ENCODE results near the gene SCFD1.
"Not testable (repeated sequence)": the region's sequence is repeated elsewhere in the genome, so short reads cannot be mapped to it uniquely, and the experiment has no call there.

Gene SCFD1

DNA sequence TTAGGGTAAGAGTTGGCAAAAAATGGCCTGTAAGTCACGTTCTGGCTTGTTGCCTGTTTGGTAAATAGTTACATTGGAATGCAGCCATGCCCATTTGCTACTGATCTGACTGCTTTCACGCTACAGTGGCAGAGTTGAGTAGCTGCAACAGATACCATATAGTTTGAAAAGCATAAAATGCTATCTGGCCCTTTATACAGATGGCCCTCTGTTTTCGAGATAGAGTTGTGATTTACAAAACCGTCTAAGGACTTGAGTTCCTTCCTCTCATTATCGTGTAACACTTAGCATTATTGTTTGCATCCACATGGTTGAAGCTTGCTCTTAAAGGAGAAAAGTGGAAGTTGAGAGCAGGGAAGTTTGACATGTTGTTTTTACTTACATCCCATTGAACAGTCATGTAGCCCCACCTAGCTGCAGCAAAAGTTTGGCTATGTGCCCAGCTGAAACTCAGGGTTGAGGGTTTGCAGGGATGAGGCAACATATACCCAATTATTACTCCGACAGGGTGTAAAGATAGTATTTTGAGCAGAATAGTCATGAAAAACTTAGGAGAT lies 11.3 kb upstream of the SCFD1 start:
- peak; percentile 9 for DNase-seq

DNA sequence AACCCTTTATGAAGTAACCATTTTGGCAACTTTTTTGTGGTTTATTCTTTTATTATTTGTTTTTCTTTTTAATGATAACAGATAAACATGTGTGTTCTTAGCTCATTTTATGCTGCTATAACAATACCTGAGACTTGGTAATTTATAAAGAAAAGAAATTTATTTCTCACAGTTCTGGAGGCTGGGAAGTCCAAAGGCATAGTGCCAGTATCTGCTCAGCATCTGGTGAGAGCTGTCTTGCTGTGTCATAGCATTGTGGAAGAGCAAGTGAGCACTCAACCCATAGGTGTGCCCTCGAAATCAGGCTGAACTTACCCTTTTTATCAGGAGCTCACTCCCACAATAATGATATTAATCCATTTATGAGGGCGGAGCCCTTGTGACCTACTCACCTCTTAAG lies 8.0 kb upstream of the SCFD1 start:
- DNase-seq = no peak

DNA sequence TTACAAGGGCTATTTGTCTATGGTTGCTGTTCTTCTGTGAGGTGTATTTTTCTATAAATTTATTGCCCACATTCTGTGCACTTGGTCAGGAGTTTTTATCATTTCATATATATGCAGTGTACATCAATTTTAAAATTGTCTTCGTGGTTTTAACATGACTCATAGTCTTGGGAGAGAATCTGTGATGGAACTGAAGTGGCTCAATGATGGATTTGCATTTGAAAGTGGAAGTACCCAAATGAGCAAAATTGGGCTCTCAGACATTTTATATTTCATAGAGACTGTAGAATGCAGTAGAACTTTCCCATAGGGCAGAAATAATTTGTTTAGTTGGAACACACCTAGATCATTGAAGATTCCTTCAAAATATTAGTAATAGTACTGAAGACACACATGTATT lies 1.9 kb upstream of the SCFD1 start:
- no peak for DNase-seq

DNA sequence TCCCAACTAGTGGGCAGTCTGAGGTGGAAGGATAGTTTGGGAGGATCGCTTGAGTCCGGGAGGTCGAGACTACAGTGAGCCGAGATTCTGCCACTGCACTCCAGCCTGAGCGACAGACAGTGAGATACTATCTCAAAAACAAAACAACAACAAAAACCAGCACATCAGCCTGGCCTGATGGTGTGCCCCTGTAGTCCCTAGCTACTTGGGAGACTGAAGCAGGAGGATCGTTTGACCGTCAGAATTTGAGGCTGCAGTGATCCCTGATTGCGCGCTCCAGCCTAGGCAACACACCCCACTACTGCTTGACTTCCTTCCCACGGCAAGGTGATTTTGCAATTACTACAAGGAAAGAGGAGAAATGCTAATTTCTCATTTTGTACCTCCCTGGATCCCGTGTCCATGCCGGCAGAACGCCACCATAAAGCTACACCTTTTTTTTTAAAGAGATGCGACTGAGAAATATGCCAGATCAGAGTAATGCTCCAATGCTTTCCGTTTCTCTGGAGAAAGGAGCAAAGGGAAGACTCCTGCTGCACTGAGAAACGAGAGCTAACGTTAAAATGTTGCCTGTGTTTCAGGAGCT lies 672 bp upstream of the SCFD1 start:
- no peak for DNase-seq

DNA sequence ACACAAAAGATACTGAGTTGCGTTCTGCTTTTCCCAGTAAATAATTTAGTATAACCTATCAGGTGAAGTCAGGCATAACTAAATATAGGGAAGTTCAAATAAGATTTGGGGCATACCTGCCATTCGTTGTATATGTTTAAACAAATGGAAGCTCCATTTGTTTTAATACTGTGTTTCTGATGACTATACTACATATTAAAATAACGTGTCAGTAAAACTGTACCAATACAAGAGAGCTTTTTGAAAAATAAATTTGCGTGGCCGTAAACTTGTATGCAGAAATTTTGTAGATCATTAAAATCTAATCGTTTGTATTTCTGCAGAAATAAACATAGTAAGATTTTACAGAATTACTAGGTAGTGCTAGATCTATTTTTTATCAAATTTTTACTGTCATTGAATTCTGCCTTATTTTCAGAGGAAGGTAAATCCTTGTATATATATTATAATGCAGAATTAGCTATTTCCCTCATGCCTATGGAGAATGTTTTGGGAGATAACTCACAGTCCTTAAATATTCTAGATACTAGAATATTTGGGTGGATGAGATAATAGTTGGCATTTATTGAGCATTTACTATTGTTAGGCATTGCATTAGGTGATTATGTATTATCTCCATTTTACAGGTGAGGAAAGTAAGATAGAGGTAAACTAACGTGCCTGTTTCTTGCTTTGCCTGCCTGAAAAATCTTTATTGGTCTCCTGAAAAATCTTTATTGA lies 1.5 kb downstream of the SCFD1 start:
- no peak for DNase-seq

DNA sequence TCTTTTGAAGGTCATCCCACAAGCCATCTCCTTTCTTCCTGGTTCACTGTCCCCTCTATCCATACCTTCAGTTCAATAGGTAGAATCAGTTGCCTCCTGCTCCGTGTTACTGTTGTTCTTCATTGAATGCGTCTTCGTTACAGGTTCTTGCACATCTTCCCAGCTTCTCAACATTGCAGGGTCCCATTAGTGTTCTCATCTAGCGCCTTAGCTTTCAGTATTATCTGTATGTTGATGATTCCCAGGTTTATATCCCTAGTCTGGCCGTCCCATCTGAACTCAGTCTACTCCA lies 2.0 kb downstream of the SCFD1 start:
- DNase-seq = no peak

DNA sequence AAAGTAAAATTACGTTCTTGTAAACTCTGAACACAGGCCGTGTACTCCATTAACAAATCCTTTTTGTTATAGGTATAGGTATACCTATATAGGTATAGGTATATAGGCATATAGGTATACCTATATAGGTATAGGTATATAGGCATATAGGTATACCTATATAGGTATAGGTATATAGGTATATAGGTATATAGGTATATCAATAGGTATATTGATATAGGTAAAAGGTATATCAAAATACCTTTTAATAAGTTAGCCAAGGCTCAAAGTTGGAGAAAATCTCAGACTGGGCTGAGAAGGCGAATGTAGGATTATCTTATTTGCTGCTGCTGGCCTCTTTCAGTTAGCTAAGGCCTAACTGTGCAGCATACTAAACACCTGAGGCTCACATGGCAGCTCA lies 3.4 kb downstream of the SCFD1 start:
- no peak for DNase-seq

DNA sequence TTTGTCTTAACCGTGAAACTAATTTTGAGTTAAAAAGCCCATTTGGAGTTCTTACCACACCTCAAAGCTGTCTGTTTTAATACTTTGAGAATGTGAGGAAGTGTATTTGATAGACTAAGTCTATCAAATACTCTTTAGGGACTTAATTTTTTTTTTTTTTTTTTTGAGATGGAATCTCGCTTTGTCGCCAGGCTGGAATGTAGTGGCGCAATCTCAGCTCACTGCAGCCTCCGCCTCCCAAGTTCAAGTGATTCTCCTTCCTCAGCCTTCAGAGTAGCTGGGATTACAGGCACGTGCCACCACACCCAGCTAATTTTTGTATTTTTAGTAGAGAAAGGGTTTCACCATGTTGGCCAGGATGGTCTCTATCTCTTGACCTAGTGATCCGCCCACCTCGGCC lies 7.3 kb downstream of the SCFD1 start:
- not testable (repeated sequence) for DNase-seq

DNA sequence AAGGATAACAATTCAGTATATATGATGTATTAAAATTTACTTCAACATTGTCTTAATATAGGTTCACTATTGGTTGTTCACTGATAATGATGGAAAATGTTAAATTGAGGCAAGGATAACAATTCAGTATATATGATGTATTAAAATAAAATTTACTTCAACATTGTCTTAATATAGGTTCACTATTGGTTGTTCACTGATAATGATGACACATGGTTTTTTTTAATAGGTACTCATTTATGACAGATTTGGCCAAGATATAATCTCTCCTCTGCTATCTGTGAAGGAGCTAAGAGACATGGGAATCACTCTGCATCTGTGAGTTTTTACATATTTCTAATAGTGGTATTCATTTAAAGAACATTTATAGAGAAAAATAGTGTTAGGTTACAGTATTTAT lies 8.1 kb downstream of the SCFD1 start:
- no peak for DNase-seq

DNA sequence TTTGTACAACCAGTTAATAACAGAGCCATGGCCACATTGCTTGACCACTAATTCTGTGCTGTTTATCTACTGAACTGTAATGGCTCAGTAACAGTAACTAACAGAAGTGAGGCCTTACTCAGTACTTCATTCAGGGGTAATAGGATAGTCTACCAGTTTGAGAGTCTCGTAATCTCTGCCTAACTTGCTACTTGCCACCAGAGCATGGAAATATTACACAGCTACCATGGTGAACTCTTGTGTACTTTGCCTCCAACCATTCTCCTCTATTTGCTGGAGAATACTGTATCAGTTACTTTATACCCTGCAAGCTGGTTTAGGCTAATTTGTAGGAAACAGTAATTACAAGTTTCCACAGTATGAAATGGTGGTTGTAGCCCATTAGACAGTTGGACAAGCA lies 10.6 kb downstream of the SCFD1 start:
- no peak for DNase-seq

DNA sequence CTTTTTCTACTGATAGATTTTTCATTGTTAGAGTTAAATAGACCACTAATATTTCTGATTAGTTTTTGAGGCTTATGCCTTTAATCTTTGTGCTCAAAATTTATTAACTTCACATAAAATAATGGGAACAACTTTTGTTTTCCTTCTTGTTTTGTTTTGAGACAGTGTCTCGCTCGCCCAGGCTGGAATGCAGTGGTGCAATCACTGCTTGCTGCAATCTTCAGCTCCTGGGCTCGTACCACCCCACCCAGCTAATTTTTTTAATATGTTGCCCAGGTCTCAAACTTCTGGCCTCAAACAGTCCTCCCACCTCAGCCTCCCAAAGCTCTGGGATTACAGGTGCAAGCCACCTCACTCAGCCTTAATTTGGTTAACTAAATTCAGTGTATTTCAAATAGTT lies 16.8 kb downstream of the SCFD1 start:
- no peak for DNase-seq

DNA sequence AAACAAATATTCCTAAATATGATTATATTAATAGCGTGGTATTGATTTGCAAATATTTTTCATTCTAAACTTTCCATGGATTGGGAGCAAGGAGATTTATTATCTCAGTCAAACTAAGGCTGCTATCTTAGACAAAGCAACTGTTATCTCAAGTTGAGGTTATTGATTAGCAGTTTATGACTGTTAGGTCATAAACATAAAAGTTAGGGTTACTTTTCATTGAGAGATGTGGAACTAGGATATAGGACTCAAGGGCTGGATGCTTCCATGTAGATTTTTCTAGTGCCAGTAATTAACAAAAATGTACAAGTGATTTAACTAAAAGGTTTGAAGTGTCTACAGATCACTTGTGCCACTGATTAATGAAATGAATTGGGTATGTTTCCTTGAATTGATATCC lies 19.1 kb downstream of the SCFD1 start:
- DNase-seq = no peak

DNA sequence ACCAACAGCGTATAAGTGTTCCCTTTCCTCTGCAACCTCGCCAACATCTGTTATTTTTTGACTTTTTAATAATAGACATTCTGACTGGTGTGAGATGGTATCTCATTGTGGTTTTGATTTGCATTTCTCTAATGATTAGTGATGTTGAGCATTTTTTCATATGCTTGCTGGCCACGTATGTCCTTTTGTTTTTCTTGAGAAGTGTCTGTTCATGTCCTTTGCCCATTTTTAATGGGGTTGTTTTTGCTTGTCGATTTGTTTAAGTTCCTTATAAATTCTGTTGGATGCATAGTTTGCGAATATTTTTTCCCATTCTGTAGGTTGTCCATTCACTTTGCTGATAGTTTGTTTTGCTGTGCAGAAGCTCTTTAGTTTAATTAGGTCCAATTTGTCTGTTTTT lies 22.3 kb downstream of the SCFD1 start:
- DNase-seq = not testable (repeated sequence)

DNA sequence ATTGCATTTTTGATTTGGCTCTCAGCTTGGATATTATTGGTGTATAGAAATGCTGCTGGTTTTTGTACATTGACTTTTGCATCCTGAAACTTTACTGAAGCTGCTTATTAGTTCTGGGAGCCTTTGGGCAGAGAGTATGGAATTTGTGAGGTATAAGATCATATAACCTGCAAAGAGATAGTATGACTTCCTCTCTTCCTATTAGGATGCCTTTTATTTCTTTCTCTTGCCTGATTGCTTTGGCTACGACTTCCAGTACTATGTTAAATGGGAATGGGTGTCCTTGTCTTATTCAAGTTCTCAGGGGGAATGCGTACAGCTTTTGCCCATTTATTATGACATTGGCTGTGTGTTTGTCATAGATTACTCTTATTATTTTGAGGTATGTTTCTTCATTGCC lies 23.5 kb downstream of the SCFD1 start:
- no peak for DNase-seq

DNA sequence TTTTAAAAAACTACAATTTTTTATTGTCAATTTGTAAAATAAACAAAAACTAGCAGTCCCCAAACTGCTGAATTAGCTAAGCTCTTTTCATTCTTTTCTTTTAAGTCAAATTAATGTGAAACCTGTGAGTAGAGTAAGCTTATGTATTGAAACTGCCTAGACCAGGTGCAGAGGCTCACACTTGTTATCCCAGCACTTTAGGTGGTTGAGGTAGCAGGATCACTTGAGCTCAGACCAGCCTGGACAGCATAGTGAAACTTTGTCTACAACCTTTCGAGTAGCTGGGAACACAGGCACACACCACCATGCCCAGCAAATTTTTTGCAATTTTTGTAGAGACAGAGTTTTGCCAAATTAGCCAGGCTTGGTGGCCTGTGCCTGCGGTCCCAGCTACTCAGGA lies 26.4 kb downstream of the SCFD1 start:
- DNase-seq = no peak

DNA sequence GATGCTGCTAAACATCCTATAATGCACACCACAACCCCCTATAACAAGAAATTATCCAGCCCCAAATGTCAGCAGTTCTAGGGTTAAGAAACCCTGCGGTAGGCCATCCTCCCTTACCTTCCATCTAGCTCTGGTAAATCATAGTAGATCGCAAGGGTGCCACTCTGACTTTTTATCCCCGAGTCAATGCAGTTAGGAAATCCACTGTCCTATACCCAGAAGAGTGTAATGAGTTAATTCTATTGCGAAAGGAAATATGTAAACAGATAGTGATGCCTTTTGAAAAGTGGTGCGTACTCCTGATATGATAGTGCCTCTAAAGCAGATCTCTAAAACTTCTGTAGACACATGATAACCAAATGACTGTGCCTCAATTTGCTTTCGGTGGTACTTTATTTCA lies 29.8 kb downstream of the SCFD1 start:
- no peak for DNase-seq

DNA sequence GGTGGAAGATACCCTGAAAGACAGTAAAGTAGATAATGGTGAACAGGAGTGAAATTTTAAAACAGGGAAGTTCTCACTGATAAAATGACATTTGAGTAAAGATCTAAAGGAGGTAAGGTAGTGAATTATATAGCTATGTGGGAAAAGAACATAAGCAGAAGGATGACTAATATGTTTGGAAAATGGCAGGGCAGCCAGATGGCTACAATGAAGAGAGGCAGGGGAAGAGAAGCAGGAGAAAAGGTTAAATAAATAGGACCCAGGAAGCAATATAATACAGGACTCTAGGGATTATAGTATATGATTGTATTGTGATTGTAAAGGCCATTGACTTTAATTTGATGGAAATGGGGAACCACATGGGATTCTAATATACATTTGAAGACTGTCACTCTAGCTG lies 33.0 kb downstream of the SCFD1 start:
- no peak for DNase-seq

DNA sequence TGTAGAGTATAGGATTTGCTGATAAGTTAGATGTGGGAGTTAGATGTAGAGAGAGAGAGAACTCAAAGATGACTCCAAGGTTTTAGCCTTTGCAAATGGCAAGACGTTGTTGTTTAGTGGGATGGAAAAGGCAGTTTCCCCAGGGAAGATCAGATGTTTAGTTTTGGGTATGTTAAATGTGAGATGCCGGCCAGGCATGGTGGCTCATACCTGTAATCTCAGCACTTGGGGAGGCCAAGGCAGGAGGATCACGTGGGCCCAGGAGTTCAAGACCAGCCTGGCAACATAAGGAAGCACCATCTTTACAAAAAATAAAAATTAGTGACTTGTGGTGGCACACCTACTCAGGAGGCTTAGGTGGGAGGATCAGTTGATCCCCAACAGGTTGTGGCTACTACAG lies 33.5 kb downstream of the SCFD1 start:
- no peak for DNase-seq

DNA sequence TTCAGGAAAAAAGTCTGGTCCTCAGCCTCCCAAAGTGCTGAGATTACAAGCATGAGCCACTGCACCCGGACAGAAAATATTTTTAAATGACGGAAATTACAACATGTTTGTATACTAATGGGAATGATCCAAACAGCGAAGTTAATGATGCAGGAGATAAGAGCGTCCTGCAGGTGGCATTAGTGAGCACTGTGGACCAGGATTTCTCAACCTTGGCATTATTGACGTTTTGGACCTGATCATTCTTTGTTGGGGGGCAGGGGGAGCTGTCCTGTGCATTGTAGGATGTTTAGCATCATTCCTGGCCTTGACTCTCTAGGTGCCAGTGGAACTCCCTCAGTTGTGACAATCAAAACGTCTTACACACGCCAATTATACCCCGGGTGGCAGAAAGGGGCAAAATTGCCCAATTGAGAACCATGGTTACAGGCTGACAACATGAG lies 34.1 kb downstream of the SCFD1 start:
- no peak for DNase-seq

DNA sequence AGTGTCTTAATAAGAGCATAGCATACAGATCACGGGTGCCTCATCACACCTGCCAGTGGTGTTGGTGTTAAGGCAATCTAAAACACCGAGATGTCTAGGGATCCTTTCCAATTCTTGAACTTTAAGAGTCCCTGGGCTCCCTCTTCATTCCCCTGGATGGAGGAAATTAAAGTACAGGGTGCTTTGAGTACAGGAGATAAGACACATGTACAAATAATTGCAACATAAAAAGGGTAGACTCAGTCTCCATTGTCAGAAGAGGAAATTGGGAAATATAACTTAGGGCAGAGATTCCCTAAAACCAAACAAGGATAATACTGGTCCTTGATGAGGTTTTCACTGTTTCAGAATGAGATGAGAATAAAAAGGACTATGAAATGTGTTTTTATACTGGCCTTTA lies 34.9 kb downstream of the SCFD1 start:
- no peak for DNase-seq

DNA sequence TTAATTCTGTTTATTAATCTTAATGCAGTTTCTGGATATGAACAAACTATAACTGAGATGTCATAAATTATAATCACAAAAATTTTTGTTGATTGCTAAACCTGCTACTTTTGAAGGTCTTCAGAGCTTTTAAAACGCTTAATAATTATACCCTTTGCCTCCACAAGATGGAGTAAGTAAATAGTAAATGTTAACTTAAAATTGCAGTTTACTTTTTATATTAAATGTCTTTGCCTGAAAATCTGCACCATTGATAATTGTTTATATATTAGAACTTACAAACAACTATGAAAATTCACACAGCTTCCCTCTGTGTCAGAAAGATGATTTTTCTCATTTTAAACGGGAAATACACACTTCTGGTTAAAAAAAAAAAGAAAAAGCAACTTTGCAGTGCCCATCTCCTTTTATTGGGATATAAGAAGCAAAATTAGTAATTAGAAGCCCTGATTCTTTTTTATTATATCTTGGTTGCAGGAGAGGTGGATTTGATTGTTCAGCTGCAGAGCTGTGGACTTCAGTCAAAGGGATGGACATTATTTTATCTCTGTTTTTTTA lies 35.6 kb downstream of the SCFD1 start:
- no peak for DNase-seq

DNA sequence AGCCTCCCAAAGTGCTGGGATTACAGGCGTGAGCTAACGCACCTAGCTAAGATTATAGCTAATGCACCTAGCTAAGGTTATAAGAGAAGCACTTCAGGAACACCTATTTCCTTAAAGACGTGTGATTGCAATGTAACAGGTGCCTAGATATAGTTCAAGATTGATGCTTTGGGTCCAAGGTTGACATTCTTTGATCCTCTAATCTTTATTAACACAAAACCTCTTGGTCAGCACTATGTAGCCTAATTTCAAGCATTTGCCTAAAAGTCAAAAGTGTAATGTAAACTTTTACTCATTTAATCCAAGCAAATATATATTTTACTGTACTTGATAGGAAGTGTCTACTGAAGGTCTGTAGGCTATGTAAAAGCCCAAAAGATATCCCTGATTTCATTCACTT lies 36.5 kb downstream of the SCFD1 start:
- no peak for DNase-seq

DNA sequence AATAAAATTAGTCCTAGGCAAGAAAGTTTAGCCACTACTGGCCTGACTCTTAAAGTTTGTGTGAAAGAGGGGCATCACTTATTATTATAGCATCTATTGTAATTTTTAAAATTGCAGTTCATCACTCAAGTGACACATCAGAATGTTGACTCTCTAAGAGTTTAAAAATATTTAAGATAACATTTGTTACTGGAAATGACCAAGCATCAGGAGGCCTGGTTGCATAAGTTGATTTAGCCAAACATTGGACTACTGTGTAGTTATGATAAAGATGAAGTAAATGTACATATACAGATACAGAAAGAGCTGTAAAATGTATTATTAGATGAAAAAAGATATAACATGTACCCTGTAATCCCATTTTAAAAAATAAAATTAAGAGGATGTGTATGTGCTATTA lies 47.5 kb downstream of the SCFD1 start:
- DNase-seq = no peak

DNA sequence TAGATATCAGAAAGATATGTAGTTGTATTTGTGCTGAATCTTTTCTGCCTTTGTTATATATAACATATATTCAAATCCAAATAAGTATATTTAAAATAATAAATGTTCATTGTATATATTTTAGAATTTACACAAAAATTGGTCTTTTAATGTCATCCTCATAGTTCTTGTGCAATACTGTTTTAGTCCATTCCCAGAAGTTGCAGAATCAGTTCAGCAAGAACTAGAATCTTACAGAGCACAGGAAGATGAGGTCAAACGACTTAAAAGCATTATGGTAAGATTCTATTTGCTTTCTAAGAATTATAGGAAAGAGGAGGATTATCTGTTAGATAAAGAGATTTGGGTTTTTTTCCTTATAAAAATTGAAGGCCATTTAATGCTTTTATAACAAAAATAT lies 51.0 kb downstream of the SCFD1 start:
- no peak for DNase-seq

DNA sequence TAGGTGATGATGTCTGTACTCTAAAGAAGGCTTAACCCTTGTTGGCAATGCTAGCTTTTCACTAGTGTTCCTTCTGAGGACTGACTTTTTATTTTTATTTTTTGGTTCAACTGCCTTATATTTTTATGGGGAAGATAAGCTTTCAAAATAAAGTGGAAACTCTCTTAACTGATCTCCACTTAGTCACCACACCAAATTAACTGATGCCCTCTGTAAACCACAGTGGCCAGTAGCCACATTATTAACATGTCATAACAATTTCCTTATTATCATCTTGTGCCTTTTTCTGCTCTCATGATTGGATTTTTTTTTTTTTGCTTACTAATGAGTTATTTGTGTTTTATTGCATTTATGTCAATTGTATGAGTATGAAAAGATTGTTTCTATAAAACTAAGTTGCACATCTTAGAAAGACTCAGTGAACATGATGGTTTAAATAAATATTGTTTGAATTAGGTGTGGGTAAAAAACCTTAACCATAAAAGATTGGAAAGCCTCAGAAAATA lies 56.9 kb downstream of the SCFD1 start:
- no peak for DNase-seq

Data from kidney glomerular epithelial cell (primary cell).